Choroid plexus epithelial cell (primary cell): ENCODE measurements around the gene MFAP5.
A peak's percentile ranks its signal among the peaks of the same experiment; 100 is the strongest.

Experiments used
- DNase-seq: peaks from one replicate; pipeline ENCODE4 v3.0.0-alpha.2; 2010; ENCODE audit warnings: low read depth
- H3K4me3 ChIP-seq: 2 replicates; pipeline ENCODE4 v1.5.1; 2011; ENCODE audit warnings: low read depth, mild to moderate bottlenecking, control low read depth, low read length, moderate library complexity
- CTCF ChIP-seq: conservative IDR thresholded peaks from 2 replicates; pipeline ENCODE4 v1.5.1; 2011; ENCODE audit warnings: low read depth, mild to moderate bottlenecking, control low read depth, inconsistent platforms, low read length, moderate library complexity

Gene MFAP5

GRCh38 chr12:8609061-8609570, 53.5 kb downstream of the MFAP5 start:
- peak; percentile 78 for DNase-seq
- no peak overlapping the region for H3K4me3 ChIP-seq
- TF ChIP-seq CTCF, result peak; percentile 80

GRCh38 chr12:8606890-8607289, 55.7 kb downstream of the MFAP5 start:
- TF ChIP-seq CTCF, result no peak
- H3K4me3 ChIP-seq, result no peak overlapping the region
- no peak for DNase-seq

- no peak for DNase-seq
- H3K4me3 ChIP-seq, result no peak overlapping the region
- no peak for TF ChIP-seq CTCF
These were observed 57.6 kb downstream of the MFAP5 start for GRCh38 chr12:8605057-8605456.

GRCh38 chr12:8603856-8604255, 58.8 kb downstream of the MFAP5 start:
- TF ChIP-seq CTCF, result no peak
- H3K4me3 ChIP-seq, result no peak overlapping the region
- peak; percentile 6 for DNase-seq

- DNase-seq, result no peak
- TF ChIP-seq CTCF, result no peak
- no peak overlapping the region for H3K4me3 ChIP-seq
These were observed 59.3 kb downstream of the MFAP5 start for GRCh38 chr12:8603286-8603685.

- TF ChIP-seq CTCF, result no peak
- no peak for DNase-seq
- no peak overlapping the region for H3K4me3 ChIP-seq
These were observed 66.1 kb downstream of the MFAP5 start for GRCh38 chr12:8596561-8596960.
